Ammon's horn (tissue), 1 donor: ENCODE results near the gene KRTAP29-1.
"Not testable (repeated sequence)": the region's sequence is repeated elsewhere in the genome, so short reads cannot be mapped to it uniquely, and the experiment has no call there.

Source experiments
- DNase-seq: peaks from one replicate; pipeline ENCODE4 v3.0.0-alpha.2; 2016; ENCODE audit warnings: low spot score

KRTAP29-1 gene, protein sequence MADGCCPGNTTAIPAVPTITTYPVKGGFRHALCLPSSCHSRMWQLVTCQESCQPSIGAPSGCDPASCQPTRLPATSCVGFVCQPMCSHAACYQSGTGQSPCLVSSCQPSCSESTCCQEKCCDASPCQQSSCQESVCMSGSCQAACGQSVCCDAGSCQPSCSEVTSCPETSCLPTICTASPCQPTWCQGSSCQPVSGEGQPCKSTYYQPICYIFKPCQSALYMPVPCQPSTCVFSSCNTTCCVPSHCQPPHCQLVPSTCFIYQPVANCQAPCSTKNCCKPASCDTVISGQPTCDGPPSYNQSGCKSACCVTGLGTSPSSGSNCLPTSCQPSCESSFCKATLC

DNA sequence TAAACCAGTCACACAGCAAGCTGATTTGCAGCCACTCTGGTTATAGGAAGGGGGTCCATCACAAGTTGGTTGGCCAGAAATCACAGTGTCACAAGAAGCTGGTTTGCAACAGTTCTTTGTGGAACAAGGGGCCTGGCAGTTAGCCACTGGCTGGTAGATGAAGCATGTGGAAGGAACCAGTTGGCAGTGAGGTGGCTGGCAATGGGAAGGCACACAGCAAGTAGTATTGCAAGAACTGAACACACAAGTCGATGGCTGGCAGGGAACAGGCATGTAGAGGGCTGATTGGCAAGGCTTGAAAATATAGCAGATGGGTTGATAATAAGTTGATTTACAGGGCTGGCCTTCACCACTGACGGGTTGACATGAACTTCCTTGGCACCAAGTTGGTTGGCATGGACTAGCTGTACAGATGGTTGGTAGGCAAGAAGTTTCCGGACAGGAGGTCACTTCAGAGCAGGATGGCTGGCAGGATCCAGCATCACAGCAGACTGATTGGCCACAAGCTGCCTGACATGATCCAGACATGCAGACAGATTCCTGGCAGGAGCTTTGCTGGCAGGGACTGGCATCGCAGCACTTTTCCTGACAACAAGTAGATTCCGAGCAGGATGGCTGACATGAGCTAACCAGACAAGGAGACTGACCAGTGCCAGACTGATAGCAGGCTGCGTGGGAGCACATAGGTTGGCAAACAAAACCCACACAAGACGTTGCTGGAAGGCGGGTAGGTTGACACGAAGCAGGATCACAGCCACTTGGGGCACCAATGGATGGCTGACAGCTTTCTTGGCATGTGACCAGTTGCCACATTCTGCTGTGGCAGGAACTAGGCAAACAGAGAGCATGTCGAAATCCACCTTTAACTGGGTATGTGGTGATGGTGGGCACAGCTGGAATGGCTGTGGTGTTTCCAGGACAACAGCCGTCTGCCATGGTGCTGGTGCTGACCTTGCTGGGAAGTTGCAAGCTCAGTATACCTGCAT is at the start of gene KRTAP29-1:
Gene KRTAP29-1 (minus strand): TSS at position 936 of the 986 bp plus-strand sequence. CDS start 0 bp downstream, at position 936.
- DNase-seq, result no peak

DNA sequence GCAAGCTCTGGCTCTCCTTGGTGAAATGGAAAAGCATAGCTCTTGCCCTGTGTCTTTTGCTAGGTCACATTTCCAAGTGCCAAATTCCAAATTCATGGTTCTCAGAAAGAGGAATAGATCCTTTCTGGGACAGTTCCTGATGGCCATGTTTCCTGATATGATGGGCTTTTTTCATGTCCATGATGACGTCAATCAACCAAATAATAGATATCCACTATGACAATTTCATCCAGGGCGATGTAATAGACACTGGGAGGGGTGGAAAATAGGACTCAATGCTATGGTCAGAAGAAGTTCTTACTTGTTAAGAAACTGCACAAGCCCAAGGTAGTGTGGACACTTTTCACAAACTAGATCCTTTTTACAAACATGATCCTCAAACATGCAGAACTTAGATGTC is 48.5 kb upstream of the KRTAP29-1 start:
- no peak for DNase-seq

DNA sequence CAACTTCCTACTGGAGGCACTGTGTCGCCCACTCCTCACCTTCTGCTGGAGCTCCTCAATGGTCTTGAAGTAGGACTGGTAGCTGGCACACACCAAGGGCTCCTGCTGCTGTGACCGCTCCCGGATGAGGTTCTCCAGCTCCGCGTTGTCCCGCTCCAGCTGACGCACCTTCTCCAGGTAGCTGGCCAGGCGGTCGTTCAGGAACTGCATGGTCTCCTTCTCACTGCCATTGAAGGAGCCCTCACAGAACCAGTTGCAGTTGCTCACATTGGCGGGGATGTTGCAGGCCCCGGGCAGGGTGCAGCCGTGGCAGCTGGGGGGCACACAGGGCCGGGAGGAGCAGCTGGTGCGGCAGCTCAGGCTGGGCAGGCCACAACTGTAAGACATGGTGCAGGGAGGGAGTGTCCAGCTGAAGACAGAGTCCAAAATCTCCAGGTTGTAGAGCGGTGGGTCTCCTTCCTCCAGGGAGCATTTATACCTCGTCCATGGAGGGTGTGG is 47.8 kb upstream of the KRTAP29-1 start, which contains the start of gene KRT33A:
Gene KRT33A (minus strand): TSS at position 448 of the 498 bp plus-strand sequence. CDS start 61 bp downstream, at position 387.
- not testable (repeated sequence) for DNase-seq

DNA sequence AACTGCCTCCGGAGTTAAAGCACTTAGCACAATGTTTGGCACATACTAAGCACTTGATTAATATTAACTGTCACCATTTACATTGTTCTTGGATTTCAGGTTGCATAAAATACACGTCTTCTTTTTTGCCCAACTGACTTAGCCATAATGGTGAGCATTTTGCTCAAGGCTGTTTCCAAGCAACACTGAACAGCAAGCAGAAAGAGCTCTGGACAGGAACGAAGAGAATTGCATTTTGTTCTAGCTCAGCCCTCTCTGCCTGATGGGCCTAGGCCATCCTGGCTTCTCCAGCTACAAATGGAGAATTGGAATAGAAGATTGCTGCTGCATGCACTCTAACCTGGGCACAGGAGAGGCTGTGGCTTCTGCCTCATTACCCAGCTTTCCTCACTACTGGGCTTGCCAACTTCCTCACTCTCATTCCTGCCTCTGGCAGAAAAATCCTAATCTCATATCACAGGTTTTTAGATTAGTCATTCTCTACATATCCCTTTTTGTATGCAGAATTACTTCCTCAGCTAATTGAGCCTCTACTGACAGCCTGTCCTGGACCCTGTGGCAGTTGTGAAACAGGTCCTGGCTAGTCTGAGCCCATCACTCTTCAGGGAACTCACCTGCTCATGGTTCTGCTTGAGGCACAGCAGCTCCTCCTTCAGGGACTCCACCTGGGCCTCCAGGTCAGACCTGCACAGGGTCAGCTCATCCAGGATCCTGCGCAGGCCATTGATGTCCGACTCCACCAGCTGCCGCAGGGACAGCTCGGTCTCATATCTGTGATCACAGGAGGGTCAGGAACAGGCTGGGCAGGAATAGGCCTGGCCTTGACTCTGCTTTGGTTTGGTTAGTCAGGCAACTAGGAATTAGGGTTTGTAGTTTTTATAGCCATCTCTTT is 45.5 kb upstream of the KRTAP29-1 start:
- peak; percentile 41 for DNase-seq

DNA sequence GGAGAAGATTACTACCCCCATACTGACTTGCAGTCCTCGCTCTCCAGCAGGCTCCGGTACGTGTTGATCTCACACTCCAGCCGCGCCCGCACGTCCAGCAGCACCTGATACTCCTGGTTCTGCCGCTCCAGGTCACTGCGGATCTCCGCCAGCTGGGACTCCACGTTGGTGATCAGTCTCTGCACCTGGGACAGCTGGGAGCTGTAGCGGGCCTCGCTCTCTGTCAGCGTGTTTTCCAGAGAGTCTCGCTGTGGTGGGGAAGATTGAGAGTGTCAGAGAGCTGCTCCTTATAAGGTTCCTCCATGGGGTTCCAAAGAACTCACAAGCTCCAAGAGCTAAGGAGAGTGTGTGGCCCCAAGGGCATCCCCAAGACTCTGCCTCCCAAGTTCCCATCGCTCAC is 43.8 kb upstream of the KRTAP29-1 start:
- not testable (repeated sequence) for DNase-seq

DNA sequence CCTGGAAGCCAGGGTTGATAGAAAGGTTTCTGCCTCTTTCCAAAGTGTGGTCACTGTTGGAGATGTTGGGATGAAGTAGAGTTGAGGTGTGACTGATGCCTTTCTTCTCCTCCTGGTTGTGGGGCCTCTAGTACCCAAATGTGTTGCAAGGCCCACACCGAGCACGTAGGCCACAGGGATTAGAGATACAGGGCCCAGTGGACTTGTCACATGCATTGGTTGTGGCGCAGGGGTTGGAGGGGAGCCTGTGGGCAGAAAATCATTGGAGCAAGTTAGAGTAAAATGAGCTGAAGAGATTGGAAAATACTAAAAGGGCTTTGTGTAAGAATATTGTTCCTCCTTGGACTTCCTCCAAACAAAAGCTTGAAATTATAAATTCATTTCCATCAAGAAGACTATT is 43.3 kb upstream of the KRTAP29-1 start:
- no peak for DNase-seq

DNA sequence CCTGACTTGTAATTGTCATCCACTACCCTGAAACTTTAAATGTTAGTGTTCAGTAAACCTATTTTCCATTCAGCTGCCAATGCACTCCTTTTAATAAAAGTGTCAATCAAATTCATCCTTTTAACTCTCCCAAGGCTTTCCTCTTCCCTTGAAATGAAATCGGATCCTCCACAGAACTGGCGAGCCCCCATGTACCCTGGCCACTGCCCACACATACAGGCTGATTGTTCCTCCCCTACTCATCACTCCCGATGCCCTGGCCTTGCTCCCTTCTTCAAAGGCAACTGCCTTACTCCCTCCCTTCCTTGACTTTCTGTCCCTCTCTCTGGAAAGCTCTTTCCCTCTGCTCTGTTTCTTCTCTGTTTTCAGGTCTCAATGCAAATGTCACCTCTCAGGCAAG is 40.4 kb upstream of the KRTAP29-1 start:
- no peak for DNase-seq

DNA sequence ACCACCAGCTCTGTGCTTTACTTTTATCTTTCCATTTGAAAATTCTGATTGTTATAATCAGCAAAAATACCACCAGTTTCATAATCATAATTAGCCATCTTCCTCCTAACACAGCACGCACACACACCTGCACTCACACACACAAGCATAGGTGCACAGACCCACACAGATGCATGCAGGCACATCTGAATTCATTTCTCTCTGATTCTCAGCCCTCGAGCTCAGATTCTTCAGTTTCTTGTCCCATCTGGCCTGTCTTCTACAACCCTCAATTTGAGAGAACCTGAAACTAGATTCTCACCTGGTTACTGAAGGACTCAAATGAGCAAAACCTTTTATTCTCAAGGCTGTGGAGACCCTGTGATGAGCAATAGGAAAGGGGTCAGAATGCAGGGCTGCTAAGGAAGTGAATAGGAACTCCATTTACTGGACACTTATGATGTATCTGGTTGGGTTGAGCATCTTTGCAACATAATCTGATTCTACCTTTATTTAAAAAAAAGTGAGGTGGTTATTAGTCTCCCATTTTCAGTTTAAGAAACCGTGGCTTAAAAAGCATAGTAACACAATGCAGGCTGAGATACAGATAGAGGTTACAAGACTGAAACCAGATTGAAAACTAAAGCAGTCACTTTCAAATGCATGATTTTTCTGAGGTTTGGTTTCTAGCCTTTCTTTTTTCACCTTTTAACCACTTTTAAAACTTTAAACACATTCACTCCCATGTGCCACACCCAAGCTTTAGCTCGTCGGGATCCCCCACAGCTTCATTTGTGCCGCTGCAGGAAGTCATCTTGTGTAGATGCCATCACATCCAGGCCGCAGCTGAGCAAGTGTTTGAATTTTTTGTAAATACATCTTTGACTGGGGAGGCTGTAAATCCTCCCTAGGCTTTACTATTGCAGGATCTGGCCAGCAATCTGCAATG is 38.5 kb upstream of the KRTAP29-1 start:
- DNase-seq, result no peak

DNA sequence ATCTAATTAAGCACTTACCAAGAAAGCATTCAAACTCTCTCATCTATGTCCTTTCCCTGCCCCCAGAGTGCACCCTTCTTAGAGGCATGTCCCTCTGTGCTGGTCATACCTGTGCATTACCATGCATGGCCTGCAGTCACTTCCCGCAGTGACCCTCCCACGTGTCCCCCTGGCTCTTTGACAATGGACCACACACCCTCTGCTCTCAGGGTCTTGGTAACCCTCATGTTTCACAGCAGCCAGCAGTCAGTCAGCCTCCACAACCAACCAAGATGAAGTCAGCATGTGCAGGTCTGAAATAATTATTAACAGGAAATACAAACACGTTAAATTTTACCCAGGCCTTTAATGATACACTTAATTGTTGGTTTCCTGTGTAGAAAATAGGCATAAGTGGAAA is 37.8 kb upstream of the KRTAP29-1 start:
- no peak for DNase-seq

DNA sequence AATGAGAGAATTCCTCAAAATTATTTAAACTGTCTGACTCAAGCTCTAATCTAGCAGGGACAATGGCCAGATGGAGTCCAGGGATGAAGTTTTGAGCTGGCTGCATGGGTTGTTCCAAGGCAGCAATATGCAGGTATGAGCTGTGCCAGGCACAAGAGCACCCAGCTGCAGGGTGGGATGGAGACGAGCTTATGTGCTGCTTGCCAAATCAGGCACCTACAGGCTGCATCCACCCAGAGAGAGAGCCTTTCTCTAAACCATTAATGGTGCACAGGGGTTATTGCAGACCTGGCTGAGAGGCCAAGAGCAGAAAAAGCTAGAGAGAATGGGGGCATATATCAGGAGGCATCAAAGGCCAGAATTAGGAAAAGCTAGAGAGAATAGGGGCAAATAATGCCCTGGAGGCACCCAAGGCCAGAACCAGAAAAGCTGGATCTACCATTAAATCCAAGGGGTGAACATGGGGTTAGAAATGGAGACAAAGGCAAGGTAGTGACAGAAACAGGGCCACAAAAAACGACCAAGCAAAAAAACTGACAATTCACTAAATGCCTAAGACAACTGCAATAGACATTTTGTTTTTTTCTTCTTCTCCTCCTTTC is 37.0 kb upstream of the KRTAP29-1 start:
- DNase-seq, result no peak

DNA sequence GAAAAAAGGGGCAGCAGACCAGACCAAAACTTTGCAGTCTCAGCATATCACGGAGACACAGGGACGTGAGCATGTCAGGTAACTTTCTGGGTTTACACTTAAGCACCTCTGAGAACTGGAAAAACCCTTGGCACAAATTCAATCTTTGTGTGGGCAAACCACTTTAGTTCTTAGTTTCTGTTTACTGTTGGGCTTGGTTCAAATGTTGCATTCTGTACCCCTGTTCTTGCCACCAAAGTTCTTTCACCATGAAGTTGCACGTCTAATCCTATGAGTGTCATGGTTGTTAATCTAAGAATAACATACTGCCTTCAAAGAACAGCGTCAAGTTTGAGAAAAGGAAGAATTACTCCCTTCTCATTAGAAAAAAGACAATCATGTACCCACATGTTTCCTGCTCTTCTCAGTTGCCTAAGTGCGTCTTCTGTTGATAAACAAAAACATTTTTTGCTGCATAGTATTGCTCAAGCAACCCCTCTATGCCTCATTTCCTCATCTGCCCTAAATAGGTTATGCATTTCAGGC is 36.4 kb upstream of the KRTAP29-1 start:
- DNase-seq, result no peak

DNA sequence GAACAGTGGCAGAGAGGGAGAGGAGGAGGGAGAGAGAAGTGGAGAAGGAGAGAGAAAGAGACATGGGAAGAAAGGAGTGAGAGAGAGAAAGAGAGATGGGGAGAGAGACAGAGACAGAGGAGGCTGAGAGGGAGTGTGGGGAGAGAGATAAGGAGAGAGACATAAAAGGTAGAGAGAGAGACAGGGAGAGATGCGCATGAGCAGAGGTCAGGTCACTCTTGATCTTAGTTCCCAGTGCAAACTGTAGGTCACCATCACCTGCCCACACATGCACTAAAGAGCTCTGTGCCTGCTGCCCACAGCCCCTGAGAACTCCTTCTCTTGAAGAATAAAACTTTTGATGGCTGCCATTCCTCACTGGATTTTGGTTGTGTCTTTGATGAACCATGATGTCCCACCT is 33.1 kb upstream of the KRTAP29-1 start:
- no peak for DNase-seq

DNA sequence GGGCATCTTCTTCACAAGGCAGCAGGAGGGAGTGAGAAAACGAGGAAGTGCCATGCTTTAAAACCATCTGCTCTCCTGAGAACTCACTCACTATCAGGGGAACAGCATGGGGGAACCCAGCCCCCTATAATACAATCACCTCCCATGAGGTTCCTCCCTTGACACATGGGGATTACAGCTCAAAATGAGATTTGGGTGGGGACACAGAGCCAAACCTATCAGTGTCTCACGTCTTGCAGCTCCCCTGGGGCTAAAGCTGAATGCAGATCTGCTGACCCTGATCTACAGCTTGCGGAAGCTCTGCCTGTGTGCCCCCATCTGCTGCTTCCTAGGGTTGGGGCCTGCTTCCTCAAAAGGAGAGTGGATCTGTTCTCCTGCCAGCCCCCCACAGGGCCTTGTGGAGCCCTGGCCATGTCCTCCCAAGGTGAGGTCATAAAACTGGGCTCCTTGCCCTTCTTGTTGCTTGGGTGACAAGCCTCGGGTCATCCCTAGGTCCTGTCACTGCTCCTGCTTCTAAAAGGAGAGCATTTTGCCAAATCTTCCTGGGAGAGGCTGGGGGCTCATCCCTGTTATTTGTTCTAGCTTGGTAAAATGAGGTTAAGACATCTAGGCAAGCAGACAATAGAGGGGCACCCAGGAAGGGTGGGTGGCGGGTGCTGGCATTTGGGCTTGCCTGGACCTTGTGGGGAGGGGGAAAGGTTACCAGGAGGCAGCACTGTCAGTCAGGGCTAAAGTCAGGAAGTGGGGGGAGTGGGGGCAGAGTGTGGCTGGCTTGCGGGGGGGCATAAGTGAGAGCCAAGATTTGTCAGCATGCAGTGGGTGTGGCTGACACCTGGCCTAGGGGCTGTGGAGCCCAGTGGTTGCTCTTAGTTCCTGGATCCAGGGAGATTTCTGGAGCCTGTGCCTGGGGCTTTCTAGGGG is 32.0 kb upstream of the KRTAP29-1 start:
- no peak for DNase-seq

DNA sequence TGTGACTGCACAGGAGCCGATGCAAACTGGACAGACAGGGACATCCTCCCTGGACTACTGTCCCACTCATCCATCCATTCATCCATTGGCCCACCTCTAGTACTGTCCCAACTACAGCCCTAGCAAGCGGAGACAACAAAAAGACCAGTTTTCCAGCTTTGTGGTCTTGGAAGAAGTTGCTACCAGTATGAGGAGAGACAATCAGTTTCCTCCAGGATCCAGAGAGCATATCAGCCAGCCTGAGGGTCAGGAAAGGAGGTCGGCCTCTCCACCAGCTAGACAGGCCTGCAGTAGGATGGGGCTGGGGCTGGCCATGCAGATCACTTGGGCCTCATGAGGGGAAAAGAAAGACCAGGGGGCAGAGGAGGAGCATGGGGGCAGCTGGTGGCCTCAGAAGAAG is 31.2 kb upstream of the KRTAP29-1 start:
- no peak for DNase-seq

DNA sequence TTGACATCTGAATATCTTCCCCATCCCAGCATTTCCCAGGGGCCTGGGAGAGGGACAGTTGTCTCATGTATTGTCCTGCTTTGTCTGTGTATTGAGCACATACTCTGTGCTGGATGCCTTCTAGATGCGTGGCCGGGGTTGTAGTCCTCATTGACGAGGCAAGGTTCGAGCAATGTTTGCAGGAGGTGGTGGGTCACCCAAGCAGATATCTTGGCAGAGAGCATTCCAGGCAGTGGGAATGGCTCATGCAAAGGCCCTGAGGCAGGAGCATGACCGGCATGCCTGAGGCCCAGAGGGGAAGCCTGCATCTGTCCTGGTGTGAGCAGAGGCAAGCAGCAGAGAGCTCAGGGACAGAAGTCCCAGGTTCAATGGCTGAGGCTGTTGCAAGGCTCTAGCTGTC is 30.4 kb upstream of the KRTAP29-1 start:
- no peak for DNase-seq

DNA sequence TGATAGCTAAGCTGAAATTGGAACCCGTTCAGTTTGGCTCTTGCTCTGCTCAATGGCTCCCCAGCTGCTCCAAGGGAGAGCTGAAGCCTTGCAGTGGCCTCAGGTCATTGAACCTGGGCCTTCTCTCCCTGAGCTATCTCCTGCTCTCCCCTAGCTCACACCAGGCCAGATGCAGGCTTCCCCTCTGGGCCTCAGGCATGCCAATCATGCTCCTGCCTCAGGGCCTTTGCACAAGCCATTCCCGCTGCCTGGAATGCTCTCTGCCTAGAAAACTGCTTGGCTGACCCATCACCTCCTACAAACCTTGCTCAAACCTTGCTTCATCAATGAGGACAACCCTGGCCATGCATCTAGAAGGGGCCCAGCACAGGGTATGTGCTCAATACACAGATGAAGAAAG is 29.6 kb upstream of the KRTAP29-1 start:
- DNase-seq, result no peak

DNA sequence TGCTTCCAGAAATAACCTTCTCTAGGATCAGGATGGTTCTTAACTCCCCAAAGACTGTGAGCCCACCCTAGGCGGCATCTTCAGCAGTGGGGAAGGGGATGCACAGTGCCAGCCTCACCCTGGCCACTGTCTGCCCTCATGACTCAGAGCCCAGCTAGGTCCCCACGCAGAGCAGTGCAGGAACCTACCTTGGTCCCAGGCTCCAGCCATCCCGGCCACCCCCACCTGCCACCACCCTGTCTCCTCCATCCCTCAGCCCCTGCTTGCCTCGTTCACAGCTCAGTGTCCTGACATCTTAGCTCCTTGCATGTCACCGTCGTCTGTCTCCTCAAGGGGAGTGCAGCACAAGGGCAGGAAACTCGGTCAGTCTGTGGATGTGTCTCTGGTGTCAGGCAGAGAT is 29.0 kb upstream of the KRTAP29-1 start:
- DNase-seq, result no peak

DNA sequence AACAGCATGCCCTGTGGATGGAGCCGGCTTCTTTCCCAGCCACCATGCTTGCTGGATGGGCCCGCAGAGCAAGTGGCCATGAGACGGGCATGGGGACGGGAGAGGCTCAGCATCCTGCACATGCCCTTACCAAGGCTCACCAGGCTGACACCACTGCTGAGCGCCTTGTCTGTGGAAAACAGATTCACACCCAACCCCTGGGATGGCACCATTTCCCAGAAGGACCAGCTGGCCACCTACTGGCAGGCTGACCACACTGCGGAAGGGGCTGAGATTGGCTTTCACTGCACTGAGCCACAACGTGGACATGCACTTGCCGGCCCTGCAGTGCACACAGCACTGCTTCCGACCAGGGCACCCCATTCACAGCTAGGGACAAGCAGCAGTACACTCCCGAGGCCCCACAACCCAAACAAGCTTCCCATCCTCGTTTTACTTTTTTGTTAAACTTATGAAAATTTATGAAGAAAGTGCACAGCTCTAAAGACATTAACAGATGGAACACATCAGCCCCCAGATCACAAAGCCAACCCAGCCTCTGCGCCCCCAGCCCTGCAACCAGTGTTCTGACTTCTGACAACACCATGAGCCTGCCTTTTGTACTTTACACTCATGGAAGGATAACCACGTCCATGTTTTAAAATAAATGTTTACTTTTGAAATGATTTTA is 26.8 kb upstream of the KRTAP29-1 start:
- DNase-seq, result peak; percentile 35
